ENCODE measurements around the gene SIGLEC8. TPM values are rescaled to one million over a fixed set of nuclear protein-coding genes. Genes with fewer than 3 reads are reported as not detected.

SIGLEC8 gene
- total RNA-seq, 1 donor from 2014 or later = not detected

- Mint-ChIP-seq H3K27ac (no peak overlapping the region), H3K27me3 (ENCODE audit: insufficient read depth, low read depth) (peaks cover 6% of the 10 kb centered on the region), H3K9me3 (no peaks in the 10 kb centered on the region), H3K4me3 (no peak overlapping the region), H3K36me3 (no peaks in the 10 kb centered on the region), H3K4me1 (no peaks in the 10 kb centered on the region)
- Histone ChIP-seq H3K36me3 (no peaks in the 10 kb centered on the region), H4K20me1 (ENCODE audit: low read depth) (no peaks in the 10 kb centered on the region), H3F3A (ENCODE audit: low read depth) (no peaks in the 10 kb centered on the region), H3K4me3 (no peak overlapping the region), H3K9ac (no peak overlapping the region), H3K79me2 (ENCODE audit: low read depth) (no peaks in the 10 kb centered on the region), H3K4me1 (no peaks in the 10 kb centered on the region), H3K27ac (no peak overlapping the region), H3K9me3 (ENCODE audit: low read depth) (no peaks in the 10 kb centered on the region), H2AFZ (replicated peaks) (no peak overlapping the region), H3K27me3 (no peaks in the 10 kb centered on the region), H3K4me2 (no peak overlapping the region)
- TF ChIP-seq EZH2 (IDR thresholded peaks at IDR 0.05) (no peak), EZH2phosphoT487 (IDR thresholded peaks at IDR 0.05) (no peak)
- TF ChIP-seq, protein P1, sequence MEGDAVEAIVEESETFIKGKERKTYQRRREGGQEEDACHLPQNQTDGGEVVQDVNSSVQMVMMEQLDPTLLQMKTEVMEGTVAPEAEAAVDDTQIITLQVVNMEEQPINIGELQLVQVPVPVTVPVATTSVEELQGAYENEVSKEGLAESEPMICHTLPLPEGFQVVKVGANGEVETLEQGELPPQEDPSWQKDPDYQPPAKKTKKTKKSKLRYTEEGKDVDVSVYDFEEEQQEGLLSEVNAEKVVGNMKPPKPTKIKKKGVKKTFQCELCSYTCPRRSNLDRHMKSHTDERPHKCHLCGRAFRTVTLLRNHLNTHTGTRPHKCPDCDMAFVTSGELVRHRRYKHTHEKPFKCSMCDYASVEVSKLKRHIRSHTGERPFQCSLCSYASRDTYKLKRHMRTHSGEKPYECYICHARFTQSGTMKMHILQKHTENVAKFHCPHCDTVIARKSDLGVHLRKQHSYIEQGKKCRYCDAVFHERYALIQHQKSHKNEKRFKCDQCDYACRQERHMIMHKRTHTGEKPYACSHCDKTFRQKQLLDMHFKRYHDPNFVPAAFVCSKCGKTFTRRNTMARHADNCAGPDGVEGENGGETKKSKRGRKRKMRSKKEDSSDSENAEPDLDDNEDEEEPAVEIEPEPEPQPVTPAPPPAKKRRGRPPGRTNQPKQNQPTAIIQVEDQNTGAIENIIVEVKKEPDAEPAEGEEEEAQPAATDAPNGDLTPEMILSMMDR (IDR thresholded peaks at IDR 0.05) = no peak
- DNase-seq (ENCODE audit: low spot score) = no peak
These were observed 33.3 kb upstream of the SIGLEC8 start for GRCh38 chr19:51491586-51491985.

DNA sequence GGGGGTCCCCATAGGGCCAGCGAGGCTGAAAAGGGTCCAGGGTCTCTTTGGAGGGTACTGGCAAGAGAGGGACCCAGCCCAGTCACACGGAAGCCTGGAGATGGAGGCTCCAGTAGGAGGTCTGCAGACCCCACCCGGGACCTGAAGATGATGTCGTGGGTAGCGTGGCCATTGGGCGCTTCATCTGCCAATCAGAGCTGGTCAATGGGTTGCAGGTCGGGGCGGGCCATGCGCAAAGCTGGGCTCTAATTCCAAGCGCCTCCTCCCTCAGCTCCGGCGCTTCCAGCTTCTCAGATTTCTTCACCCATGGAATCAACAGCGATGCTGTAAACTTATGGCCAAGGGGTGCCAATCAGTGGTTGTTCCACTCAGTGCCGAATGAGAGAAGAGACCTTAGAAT lies 32.4 kb upstream of the SIGLEC8 start:
- TF ChIP-seq EZH2 (IDR thresholded peaks at IDR 0.05) = no peak
- TF ChIP-seq, protein P1 (IDR thresholded peaks at IDR 0.05) = no peak
- TF ChIP-seq EZH2phosphoT487 (IDR thresholded peaks at IDR 0.05) = no peak
- H3K9me3 ChIP-seq (ENCODE audit: low read depth) = no peaks in the 10 kb centered on the region
- H3K36me3 ChIP-seq = no peaks in the 10 kb centered on the region
- no peak for DNase-seq (ENCODE audit: low spot score)
- no peaks in the 10 kb centered on the region for H4K20me1 ChIP-seq (ENCODE audit: low read depth)
- Mint-ChIP-seq H3K36me3 (no peaks in the 10 kb centered on the region), H3K4me3 (no peak overlapping the region), H3K9me3 (no peaks in the 10 kb centered on the region), H3K27me3 (ENCODE audit: insufficient read depth, low read depth) (peaks cover 2% of the 10 kb centered on the region), H3K27ac (no peak overlapping the region), H3K4me1 (no peaks in the 10 kb centered on the region)
- no peak overlapping the region for H3K4me2 ChIP-seq
- H2AFZ ChIP-seq (replicated peaks) = no peak overlapping the region
- H3K27ac ChIP-seq = no peak overlapping the region
- H3K4me1 ChIP-seq = no peaks in the 10 kb centered on the region
- no peak overlapping the region for H3K4me3 ChIP-seq
- H3K9ac ChIP-seq = no peak overlapping the region
- no peaks in the 10 kb centered on the region for H3F3A ChIP-seq (ENCODE audit: low read depth)
- no peaks in the 10 kb centered on the region for H3K27me3 ChIP-seq
- H3K79me2 ChIP-seq (ENCODE audit: low read depth) = no peaks in the 10 kb centered on the region

- H3K27ac Mint-ChIP-seq = no peak overlapping the region
- H3K27me3 Mint-ChIP-seq (ENCODE audit: insufficient read depth, low read depth) = peaks cover 2% of the 10 kb centered on the region
- no peak for TF ChIP-seq EZH2phosphoT487 (IDR thresholded peaks at IDR 0.05)
- no peak for TF ChIP-seq EZH2 (IDR thresholded peaks at IDR 0.05)
- no peak overlapping the region for H3K4me3 Mint-ChIP-seq
- H3K9me3 Mint-ChIP-seq = no peaks in the 10 kb centered on the region
- no peak overlapping the region for H2AFZ ChIP-seq (replicated peaks)
- H3K36me3 Mint-ChIP-seq = no peaks in the 10 kb centered on the region
- H3K4me1 ChIP-seq = no peaks in the 10 kb centered on the region
- H3K9me3 ChIP-seq (ENCODE audit: low read depth) = no peaks in the 10 kb centered on the region
- H3K4me3 ChIP-seq = no peak overlapping the region
- no peaks in the 10 kb centered on the region for H3K27me3 ChIP-seq
- H3K9ac ChIP-seq = no peak overlapping the region
- H3K4me1 Mint-ChIP-seq = no peaks in the 10 kb centered on the region
- H3K36me3 ChIP-seq = no peaks in the 10 kb centered on the region
- H3F3A ChIP-seq (ENCODE audit: low read depth) = no peaks in the 10 kb centered on the region
- H3K27ac ChIP-seq = no peak overlapping the region
- no peaks in the 10 kb centered on the region for H4K20me1 ChIP-seq (ENCODE audit: low read depth)
- no peaks in the 10 kb centered on the region for H3K79me2 ChIP-seq (ENCODE audit: low read depth)
- DNase-seq (ENCODE audit: low spot score) = no peak
- H3K4me2 ChIP-seq = no peak overlapping the region
These were observed 30.9 kb upstream of the SIGLEC8 start for GRCh38 chr19:51489113-51489512.

GRCh38 chr19:51488491-51488890 lies 30.2 kb upstream of the SIGLEC8 start:
- no peaks in the 10 kb centered on the region for H3K9me3 Mint-ChIP-seq
- Histone ChIP-seq H3K4me1 (no peaks in the 10 kb centered on the region), H3F3A (ENCODE audit: low read depth) (no peaks in the 10 kb centered on the region), H3K4me2 (no peak overlapping the region), H3K9me3 (ENCODE audit: low read depth) (no peaks in the 10 kb centered on the region), H3K27ac (no peak overlapping the region), H4K20me1 (ENCODE audit: low read depth) (no peaks in the 10 kb centered on the region), H3K4me3 (no peak overlapping the region), H3K27me3 (no peaks in the 10 kb centered on the region), H2AFZ (replicated peaks) (no peak overlapping the region), H3K9ac (no peak overlapping the region), H3K36me3 (no peaks in the 10 kb centered on the region), H3K79me2 (ENCODE audit: low read depth) (no peaks in the 10 kb centered on the region)
- no peak for DNase-seq (ENCODE audit: low spot score)
- no peaks in the 10 kb centered on the region for H3K36me3 Mint-ChIP-seq
- TF ChIP-seq EZH2phosphoT487 (IDR thresholded peaks at IDR 0.05) (no peak), EZH2 (IDR thresholded peaks at IDR 0.05) (no peak)
- TF ChIP-seq, protein P1 (IDR thresholded peaks at IDR 0.05) = no peak
- peaks cover 3% of the 10 kb centered on the region for H3K27me3 Mint-ChIP-seq (ENCODE audit: insufficient read depth, low read depth)
- no peak overlapping the region for H3K27ac Mint-ChIP-seq
- no peaks in the 10 kb centered on the region for H3K4me1 Mint-ChIP-seq
- no peak overlapping the region for H3K4me3 Mint-ChIP-seq
